Activated CD8-positive, alpha-beta T cell treated with anti-CD3 and anti-CD28 coated beads for 36 hours (primary cell): ENCODE measurements around the gene ZNF483. TPM values are rescaled to one million over a fixed set of nuclear protein-coding genes. Genes with fewer than 3 reads are reported as not detected.

ENCODE experiments used
- ATAC-seq: fragments of 200-7000 bp; cut with Tn5 transposase; one replicate; pipeline ENCODE4 v1.10.0; 2021; ENCODE audit warnings: mild to moderate bottlenecking, moderate library complexity
- CTCF ChIA-PET: fragments of 350-600 bp; sonication (Branson Sonifier 250); formaldehyde crosslinking; loops from one replicate; lab custom pipeline; 2021; ENCODE audit warnings: antibody characterized with exemption; lab: Charles Lee
- POLR2A ChIA-PET: fragments of 350-600 bp; sonication (Branson Sonifier 250); formaldehyde crosslinking; loops from one replicate; lab custom pipeline; 2021; ENCODE audit warnings: antibody characterized with exemption; lab: Charles Lee
- DNase-seq: peaks from one replicate; pipeline ENCODE4 v3.0.0-alpha.2; 2020
- H3K27ac Mint-ChIP-seq: one replicate; pipeline ENCODE4 v1.8.0; 2021; ENCODE audit warnings: mild to moderate bottlenecking, mixed read lengths
- H3K27me3 Mint-ChIP-seq: one replicate; pipeline ENCODE4 v1.8.0; 2021; ENCODE audit warnings: mixed read lengths
- H3K36me3 Mint-ChIP-seq: one replicate; pipeline ENCODE4 v1.8.0; 2021; ENCODE audit warnings: low read depth, mixed read lengths
- H3K4me1 Mint-ChIP-seq: one replicate; pipeline ENCODE4 v1.8.0; 2021; ENCODE audit warnings: low read depth, mixed read lengths
- H3K4me3 Mint-ChIP-seq: one replicate; pipeline ENCODE4 v1.8.0; 2021; ENCODE audit warnings: mild to moderate bottlenecking, moderate library complexity, mixed read lengths
- H3K9me3 Mint-ChIP-seq: one replicate; pipeline ENCODE4 v1.8.0; 2021; ENCODE audit warnings: mixed read lengths
- CTCF ChIP-seq: fragments of 200-600 bp; IDR thresholded peaks from one replicate; pipeline ENCODE4 v1.8.0; 2022; ENCODE audit warnings: antibody characterized with exemption, mild to moderate bottlenecking
- intact Hi-C: fragments of 100-400 bp; cut with micrococcal nuclease; formaldehyde crosslinking; loops from one replicate; pipeline ENCODE4 v1.10.0; 2022
- total RNA-seq, 2 experiments: library from RNA; stranded (reverse); gene quantifications; one replicate each; pipeline ENCODE4 v1.2.3, GENCODE V29; 2021

The ZNF483 gene
- total RNA-seq, 2 experiments from 2014 or later: 2.6 to 2.8 TPM

- H3K9me3 Mint-ChIP-seq: peaks cover 3% of the 10 kb centered on the region
- no peaks in the 10 kb centered on the region for H3K4me1 Mint-ChIP-seq
- no peaks in the 10 kb centered on the region for H3K36me3 Mint-ChIP-seq
- H3K27ac Mint-ChIP-seq: no peak overlapping the region
- ChIA-PET POLR2A (no interaction called here), CTCF (no interaction called here)
- H3K4me3 Mint-ChIP-seq: no peak overlapping the region
- no peak for TF ChIP-seq CTCF
- intact Hi-C loops: no loop called here
- no peaks in the 10 kb centered on the region for H3K27me3 Mint-ChIP-seq
- DNase-seq (no peak), ATAC-seq (peak; percentile 47)
Observed at GRCh38 chr9:111516061-111516465, 8.9 kb upstream of the ZNF483 start.

- no peak for TF ChIP-seq CTCF
- no peak overlapping the region for H3K27ac Mint-ChIP-seq
- ChIA-PET POLR2A (interaction anchor here (1.0 kb wide), 1 partner anchor 42 kb away, joined by 4 read pairs; no protein-coding TSS in a partner anchor), CTCF (interaction anchor here (0.8 to 1.1 kb wide), 2 partner anchors 84 to 97 kb away, joined by 3 read pairs; no protein-coding TSS in a partner anchor)
- H3K27me3 Mint-ChIP-seq: peaks cover 2% of the 10 kb centered on the region
- peaks cover 14% of the 10 kb centered on the region for H3K4me1 Mint-ChIP-seq
- H3K36me3 Mint-ChIP-seq: peaks cover 6% of the 10 kb centered on the region
- peak overlapping the region; percentile 88 for H3K4me3 Mint-ChIP-seq
- intact Hi-C loops: no loop called here
- no peak for DNase-seq
- H3K9me3 Mint-ChIP-seq: peaks cover 1% of the 10 kb centered on the region
- no peak for ATAC-seq
Observed at GRCh38 chr9:111524731-111525055, 286 bp upstream of the ZNF483 start.

GRCh38 chr9:111527347-111527746 lies 2.4 kb downstream of the ZNF483 start:
- DNase-seq: peak; percentile 15
- H3K4me1 Mint-ChIP-seq: peaks cover 14% of the 10 kb centered on the region
- ATAC-seq: peak; percentile 28
- no peak overlapping the region for H3K4me3 Mint-ChIP-seq
- peaks cover 11% of the 10 kb centered on the region for H3K36me3 Mint-ChIP-seq
- no peak overlapping the region for H3K27ac Mint-ChIP-seq
- intact Hi-C loops: no loop called here
- ChIA-PET POLR2A (interaction anchor here (1.2 kb wide), 2 partner anchors 25 to 180 kb away, joined by 3 to 4 read pairs; no protein-coding TSS in a partner anchor), CTCF (interaction anchor here (0.9 kb wide), 1 partner anchor 69 kb away, joined by 3 read pairs; no protein-coding TSS in a partner anchor)
- TF ChIP-seq CTCF: no peak
- peaks cover 2% of the 10 kb centered on the region for H3K27me3 Mint-ChIP-seq
- H3K9me3 Mint-ChIP-seq: peaks cover 4% of the 10 kb centered on the region

- H3K9me3 Mint-ChIP-seq: peaks cover 11% of the 10 kb centered on the region
- H3K27ac Mint-ChIP-seq: no peak overlapping the region
- POLR2A ChIA-PET: interaction anchor here (1.0 kb wide), 1 partner anchor 64 kb away, joined by 3 read pairs; no protein-coding TSS in a partner anchor
- H3K4me1 Mint-ChIP-seq: peaks cover 14% of the 10 kb centered on the region
- no peak overlapping the region for H3K4me3 Mint-ChIP-seq
- DNase-seq: no peak
- intact Hi-C loops: no loop called here
- peaks cover 28% of the 10 kb centered on the region for H3K36me3 Mint-ChIP-seq
- TF ChIP-seq CTCF: no peak
- CTCF ChIA-PET: no interaction called here
- H3K27me3 Mint-ChIP-seq: no peaks in the 10 kb centered on the region
- no peak for ATAC-seq
Observed at GRCh38 chr9:111529787-111530186, 4.8 kb downstream of the ZNF483 start.

GRCh38 chr9:111531716-111532115 lies 6.7 kb downstream of the ZNF483 start:
- H3K27me3 Mint-ChIP-seq: no peaks in the 10 kb centered on the region
- peaks cover 37% of the 10 kb centered on the region for H3K36me3 Mint-ChIP-seq
- DNase-seq (no peak), ATAC-seq (no peak)
- peaks cover 13% of the 10 kb centered on the region for H3K9me3 Mint-ChIP-seq
- no peak overlapping the region for H3K27ac Mint-ChIP-seq
- H3K4me3 Mint-ChIP-seq: no peak overlapping the region
- ChIA-PET POLR2A (interaction anchor here (0.7 kb wide), 1 partner anchor 546 kb away, joined by 3 read pairs; no protein-coding TSS in a partner anchor), CTCF (no interaction called here)
- intact Hi-C loops: no loop called here
- peaks cover 2% of the 10 kb centered on the region for H3K4me1 Mint-ChIP-seq
- TF ChIP-seq CTCF: no peak
